Muscle of back (tissue), 13 donors: ENCODE measurements around the gene IPO11. TPM values are rescaled to one million over a fixed set of nuclear protein-coding genes. Genes with fewer than 3 reads are reported as not detected.
A peak's percentile ranks its signal among the peaks of the same experiment; 100 is the strongest.

Source experiments
- DNase-seq, 3 donors: peaks; one replicate each; pipeline versions ENCODE4 v3.0.0 to v3.0.0-alpha.2; 2013
- long read RNA-seq, 9 donors: transcript quantifications; one replicate each; lab custom pipeline, GENCODE V29; 2026
- polyA plus RNA-seq, 10 donors: library from polyadenylated mRNA; unstranded; fragments of 120-200 nt; gene quantifications; one replicate each; pipeline ENCODE4 v1.2.1, GENCODE V29; 2013; ENCODE audit not compliant: insufficient read length in 10 of 10

Gene IPO11
- polyA plus RNA-seq: 10 to 100 TPM; 19.7 to 27.2 (median 25.6) TPM
- long read RNA-seq, donor 1, full-length matches to known transcripts: 2 of 2 reads
- long read RNA-seq, donor 1, partial matches to known transcripts: 0 of 2 reads
- long read RNA-seq, donor 1, other reads (novel, unspliced or antisense): 0 of 2 reads
- long read RNA-seq, donor 2, full-length matches to known transcripts: 5 of 5 reads
- long read RNA-seq, donor 2, partial matches to known transcripts: 0 of 5 reads
- long read RNA-seq, donor 2, other reads (novel, unspliced or antisense): 0 of 5 reads
- long read RNA-seq, donor 3: 0 reads
- long read RNA-seq, donor 4, partial matches to known transcripts: 0 of 1 reads
- long read RNA-seq, donor 4, other reads (novel, unspliced or antisense): 0 of 1 reads
- long read RNA-seq, donor 5, transcript IPO11-203 (4 exons, 1,725 nt): major isoform, 6 of 27 reads
- long read RNA-seq, donor 5, partial matches to known transcripts: 21 of 27 reads
- long read RNA-seq, donor 5, other reads (novel, unspliced or antisense): 0 of 27 reads
- long read RNA-seq, donor 6, full-length matches to known transcripts: 3 of 3 reads
- long read RNA-seq, donor 6, partial matches to known transcripts: 0 of 3 reads
- long read RNA-seq, donor 6, other reads (novel, unspliced or antisense): 0 of 3 reads
- long read RNA-seq, donor 7, partial matches to known transcripts: 0 of 1 reads
- long read RNA-seq, donor 7, other reads (novel, unspliced or antisense): 0 of 1 reads
- long read RNA-seq, donor 8, full-length matches to known transcripts: 4 of 4 reads
- long read RNA-seq, donor 8, partial matches to known transcripts: 0 of 4 reads
- long read RNA-seq, donor 8, other reads (novel, unspliced or antisense): 0 of 4 reads
- long read RNA-seq, donor 9, partial matches to known transcripts: 0 of 1 reads
- long read RNA-seq, donor 9, other reads (novel, unspliced or antisense): 0 of 1 reads

GRCh38 chr5:62412549-62413329, at the start of gene IPO11:
Gene IPO11, plus strand, starts transcription at chr5:62412763. Its CDS starts 24,517 bp downstream, at chr5:62437280.
- DNase-seq: peak; percentile 99 to 100 (median 100)

GRCh38 chr5:62369039-62369438, 43.5 kb upstream of the IPO11 start:
- no peak for DNase-seq

- DNase-seq: no peak
Measured at GRCh38 chr5:62371409-62371808, 41.2 kb upstream of the IPO11 start.

- DNase-seq: no peak
Measured at GRCh38 chr5:62372600-62372999, 40.0 kb upstream of the IPO11 start.

GRCh38 chr5:62373382-62373781, 39.2 kb upstream of the IPO11 start:
- DNase-seq: no peak

- no peak for DNase-seq
Measured at GRCh38 chr5:62374090-62374489, 38.5 kb upstream of the IPO11 start.

GRCh38 chr5:62375627-62376026, 36.9 kb upstream of the IPO11 start:
- DNase-seq: no peak

GRCh38 chr5:62376064-62376463, 36.5 kb upstream of the IPO11 start:
- no peak for DNase-seq

- no peak for DNase-seq
Measured at GRCh38 chr5:62385131-62385530, 27.4 kb upstream of the IPO11 start.

- no peak for DNase-seq
Measured at GRCh38 chr5:62385816-62386400, 26.7 kb upstream of the IPO11 start.

- DNase-seq: no peak
Measured at GRCh38 chr5:62386824-62387223, 25.7 kb upstream of the IPO11 start.

- no peak for DNase-seq
Measured at GRCh38 chr5:62395210-62395950, 17.2 kb upstream of the IPO11 start.

- peak; percentile 97 to 98 (median 98) for DNase-seq
Measured at GRCh38 chr5:62403411-62404250, 8.9 kb upstream of the IPO11 start, which contains the start of gene DIMT1. Gene DIMT1, minus strand, starts transcription at chr5:62403905. Its CDS starts 133 bp downstream, at chr5:62403772.

- no peak for DNase-seq
Measured at GRCh38 chr5:62413711-62414110, 1.1 kb downstream of the IPO11 start.

- no peak for DNase-seq
Measured at GRCh38 chr5:62418462-62419076, 6.0 kb downstream of the IPO11 start.

GRCh38 chr5:62419609-62420008, 7.0 kb downstream of the IPO11 start:
- DNase-seq: no peak

- DNase-seq: no peak
Measured at GRCh38 chr5:62421414-62421813, 8.9 kb downstream of the IPO11 start.

GRCh38 chr5:62424763-62425162, 12.2 kb downstream of the IPO11 start:
- no peak for DNase-seq
